ENCODE measurements around the gene ANKRD61.
"Not testable (repeated sequence)": the region's sequence is repeated elsewhere in the genome, so short reads cannot be mapped to it uniquely, and the experiment has no call there.

The ANKRD61 gene

DNA sequence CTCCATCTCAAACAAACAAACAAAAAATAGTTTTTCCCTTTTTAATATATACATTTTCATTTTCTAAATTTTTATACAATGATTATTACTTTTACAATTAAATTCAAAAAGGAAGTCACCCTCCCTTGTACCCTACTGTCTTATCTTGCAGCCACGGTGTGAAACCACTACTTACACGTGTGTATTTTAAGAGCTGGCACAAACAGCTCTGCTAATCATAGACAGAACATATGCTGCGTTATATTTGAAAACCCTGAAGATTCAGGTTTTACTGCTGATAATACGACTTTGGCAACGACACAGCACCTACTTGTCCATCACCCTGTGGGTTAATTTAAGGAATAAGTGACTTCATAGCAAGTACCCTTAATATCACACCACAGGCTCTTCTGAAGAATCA, 991 bp downstream of the ANKRD61 start:
- no peak for DNase-seq

DNA sequence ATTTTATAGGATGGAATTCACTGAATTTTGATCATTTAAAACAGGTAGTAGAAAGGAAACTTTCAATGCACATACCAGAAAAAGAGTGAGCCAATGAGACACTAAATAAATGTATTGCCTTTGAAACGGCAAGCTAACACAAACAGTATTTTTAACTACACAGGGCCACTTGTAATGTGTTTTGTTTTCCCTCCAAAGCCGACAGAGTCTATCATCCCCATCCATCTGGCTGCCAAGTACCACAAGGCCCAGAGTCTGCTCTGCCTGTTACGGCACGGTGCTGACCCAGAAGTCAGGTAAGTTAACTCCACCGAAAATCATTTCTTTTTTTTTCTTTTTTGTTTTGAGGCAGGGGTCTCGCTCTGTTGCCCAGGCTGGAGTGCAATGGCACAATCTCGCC, 1.5 kb downstream of the ANKRD61 start:
- no peak for DNase-seq

DNA sequence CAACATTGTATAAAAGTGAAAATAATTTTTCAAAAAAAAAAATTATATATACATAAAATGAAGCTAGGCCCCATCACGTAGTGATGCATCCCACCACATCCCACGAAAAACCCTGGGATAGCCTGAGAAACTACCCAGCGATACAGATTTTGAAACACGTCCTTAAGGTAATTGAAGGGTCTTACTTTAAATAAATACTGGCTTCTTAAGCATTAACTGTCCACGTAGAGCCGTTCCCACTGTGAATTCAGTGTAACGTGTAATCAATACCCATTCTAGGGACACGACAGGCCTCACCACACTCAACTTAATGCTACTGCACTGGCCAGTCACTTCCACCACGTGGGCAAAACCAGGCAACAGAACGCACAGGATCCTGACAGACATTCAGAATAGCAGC, 4.0 kb downstream of the ANKRD61 start:
- no peak for DNase-seq

DNA sequence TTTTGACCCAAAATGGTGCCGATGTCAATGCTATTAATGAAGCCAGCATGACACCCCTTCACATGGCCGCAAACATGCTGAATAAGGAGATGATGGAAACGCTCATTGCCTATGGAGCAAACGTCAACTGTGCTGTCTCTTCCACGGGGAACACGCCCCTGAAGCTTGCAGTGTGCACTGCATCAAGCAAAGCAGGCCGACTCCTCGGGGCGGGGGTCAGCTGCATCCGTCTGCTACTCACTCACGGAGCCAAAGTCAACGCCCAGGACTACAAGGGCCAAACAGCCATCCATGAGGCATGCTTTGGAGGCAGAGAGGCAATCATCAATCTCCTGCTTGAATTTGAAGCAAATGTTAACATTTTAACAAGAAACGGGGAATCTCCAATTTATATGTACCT, 4.5 kb downstream of the ANKRD61 start:
- no peak for DNase-seq

DNA sequence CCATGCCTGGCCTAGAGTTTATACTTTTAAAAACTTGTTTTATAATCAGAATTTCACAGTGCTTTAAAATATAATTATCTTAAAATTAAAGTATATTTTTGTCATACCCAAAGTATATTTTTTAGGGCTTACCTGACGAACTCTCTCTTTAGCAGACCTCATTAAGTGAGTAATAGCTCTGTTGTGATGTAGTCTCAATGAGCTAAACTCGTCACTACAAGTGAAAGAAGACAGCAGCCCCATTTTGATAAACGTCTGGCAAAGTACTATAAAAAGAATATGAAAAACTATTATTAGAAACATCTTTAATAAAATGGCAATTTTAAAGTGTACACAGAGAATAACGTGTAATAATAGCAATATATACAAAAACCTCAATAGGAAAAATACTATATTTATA, 18.6 kb downstream of the ANKRD61 start:
- DNase-seq = no peak

DNA sequence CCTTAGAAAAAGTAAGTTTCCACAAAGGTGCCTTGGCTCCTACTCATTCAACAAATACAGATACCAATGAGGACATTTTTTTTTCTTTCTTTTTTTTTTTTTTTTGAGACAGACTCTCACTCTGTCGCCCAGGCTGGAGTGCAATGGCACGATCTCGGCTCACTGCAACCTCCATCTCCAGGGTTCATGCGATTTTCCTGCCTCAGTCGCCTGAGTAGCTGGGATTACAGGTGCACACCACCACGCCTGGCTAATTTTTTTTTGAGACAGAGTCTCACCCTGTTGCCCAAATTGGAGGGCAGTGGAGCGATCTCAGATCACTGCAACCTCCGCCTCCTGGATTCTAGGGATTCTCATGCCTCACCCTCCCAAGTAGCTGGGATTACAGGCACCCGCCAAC, 20.0 kb downstream of the ANKRD61 start:
- not testable (repeated sequence) for DNase-seq

DNA sequence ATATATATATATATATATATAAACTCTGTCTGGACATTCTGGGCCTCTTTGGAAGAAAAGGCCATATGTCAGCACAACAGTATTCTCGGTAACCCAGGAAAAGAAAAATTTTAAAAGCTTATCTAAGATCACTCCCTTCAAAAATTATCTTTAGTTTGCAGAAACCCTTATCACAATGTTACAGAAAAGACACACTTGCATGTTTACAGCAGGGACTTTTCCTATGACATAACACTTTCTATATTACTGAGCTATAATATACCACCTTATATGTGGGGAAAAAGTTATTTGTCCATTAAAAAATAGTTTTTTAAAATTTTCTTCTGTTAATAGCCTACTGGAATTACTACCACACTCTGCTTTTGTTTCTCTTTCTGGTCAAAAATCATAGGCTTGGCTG, 25.4 kb downstream of the ANKRD61 start:
- DNase-seq = no peak

DNA sequence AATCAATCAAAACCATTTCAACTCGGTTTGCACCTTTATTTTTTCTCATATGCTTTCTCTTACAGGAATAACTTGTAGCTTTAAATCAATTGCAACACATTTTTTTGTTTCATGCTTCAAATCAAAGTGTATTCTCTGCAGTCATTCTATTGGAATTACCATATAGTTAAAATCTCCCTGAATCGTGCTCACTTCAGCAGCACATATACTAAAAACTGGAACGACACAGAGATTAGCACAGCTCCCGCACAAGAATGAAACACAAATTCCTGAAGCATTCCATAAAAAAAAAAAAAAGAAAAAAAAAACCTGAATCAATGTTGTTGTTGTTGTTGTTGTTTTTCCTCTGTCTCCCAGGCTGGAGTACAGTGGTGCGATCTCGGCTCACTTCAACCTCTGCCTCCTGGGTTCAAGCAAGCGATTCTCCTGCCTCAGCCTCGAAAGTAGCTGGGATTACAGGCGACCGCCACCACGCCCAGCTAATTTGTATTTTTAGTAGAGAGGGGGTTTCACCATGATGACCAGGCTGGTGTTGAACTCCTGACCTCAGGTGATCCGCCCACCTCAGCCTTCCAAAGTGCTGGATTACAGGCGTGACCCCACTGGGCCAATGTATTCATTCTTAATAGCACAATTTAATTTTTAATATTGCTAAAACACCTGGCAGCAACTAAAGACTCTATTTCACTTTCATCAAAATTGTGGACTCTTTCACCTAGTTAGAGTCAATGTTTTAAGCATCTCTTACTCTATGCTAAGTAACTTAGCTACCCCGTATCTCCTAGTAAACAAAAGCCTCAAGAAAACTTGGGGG, 26.3 kb downstream of the ANKRD61 start:
- no peak for DNase-seq

DNA sequence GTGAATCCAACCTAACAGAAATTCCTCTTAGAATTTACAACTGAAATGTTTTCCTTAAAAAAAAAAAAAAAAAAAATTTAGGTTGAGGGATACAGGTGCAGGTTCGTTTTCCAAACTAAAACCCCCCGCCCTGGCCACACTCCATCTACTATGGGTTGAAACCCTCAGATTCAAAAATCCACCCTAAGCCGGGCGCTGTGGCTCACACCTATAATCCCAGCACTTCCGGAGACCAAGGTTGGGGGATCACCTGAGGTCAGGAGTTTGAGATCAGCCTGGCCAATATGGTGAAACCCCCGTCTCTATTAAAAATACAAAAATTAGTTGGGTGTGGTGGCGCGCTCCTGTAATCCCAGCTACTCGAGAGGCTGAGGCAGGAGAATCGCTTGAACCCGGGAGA, 28.8 kb downstream of the ANKRD61 start:
- not testable (repeated sequence) for DNase-seq

DNA sequence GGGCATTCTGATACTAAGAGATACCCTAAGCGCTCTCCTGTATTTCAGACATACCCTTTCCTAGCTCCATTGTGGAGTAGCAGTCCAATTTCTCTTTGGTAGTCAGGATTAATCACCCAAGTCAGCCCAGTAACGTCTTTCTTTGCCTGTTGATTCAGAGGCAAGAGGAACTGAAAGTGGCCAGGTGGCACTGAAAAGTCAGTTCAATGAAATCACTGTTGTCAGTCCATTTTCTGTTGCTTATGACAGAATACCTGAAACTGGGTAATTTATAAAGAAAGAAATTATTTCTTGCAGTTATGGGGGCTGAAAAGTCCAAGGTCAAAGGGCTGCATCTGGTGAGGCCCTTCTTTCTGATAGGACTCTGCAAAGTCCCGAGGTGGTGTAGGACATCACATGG, 40.2 kb downstream of the ANKRD61 start:
- DNase-seq = no peak

DNA sequence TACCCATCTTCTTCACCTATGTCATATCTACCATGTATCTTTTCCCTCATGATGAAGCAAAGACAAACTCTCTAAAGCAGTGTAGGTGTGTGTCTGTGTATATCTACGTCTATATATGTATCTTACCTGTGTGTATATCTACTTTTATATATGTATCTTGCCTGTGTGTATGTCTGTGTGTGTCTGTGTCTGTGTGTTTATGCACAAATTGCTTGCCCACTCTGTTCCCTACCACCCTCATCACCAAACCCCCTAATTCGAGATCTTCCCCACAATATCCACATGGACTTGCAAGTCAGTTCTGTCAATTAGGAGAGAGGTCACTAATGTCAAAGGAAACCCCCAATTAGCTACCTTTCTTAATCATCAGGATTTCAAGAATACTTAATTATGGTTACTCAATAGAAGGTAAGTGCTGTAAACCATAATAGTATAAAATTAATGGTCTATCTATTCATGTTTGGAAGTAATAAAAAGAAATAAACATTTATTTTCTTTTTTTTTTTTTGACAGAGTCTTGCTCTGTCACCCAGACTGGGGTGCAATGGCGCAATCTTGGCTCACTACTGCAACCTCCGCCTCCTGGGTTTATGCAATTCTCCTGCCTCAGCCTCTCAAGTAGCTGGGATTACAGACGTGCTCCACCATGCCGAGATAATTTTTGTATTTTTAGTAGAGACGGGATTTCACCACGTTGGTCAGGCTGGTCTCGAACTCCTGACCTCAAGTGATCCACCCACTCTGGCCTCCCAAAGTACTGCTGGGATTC, 43.6 kb downstream of the ANKRD61 start:
- no peak for DNase-seq

DNA sequence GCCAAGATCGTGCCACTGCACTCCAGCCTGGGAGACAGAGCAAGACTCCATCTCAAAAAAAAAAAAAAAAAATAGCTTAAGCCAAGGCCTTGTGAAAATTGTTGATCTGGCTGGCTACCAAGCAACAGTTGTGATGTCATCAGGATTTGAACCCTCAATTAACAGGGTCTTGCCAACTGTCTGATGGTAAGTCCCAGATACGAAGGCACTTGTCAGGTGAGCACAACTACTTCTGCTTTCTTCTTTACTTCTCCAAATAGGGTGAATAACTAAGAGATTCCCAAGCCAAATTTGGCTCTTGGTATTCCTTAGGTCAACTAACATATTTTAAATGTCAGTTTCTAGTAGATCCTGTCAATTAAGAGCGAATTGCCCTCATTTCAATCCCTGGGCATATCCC, 47.4 kb downstream of the ANKRD61 start:
- no peak for DNase-seq

DNA sequence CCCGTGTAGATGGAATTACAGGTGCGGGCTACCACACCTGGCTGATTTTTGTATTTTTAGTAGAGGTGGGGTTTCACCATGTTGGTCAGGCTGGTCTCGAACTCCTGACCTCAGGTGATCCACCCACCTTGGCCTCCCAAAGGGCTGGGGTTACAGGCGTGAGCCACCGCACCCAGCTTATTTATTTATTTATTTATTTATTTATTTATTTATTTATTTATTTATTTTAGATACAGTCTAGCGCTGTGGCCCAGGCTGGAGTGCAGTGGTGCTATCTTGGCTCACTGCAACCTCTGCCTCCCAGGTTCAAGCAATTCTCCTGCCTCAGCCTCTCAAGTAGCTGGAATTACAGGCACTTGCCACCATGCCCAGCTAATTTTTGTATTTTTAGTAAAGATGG, 51.9 kb downstream of the ANKRD61 start:
- not testable (repeated sequence) for DNase-seq

Measured in left hindlimb (tissue), 1 donor.